Camera-type eye (tissue), 1 donor: ENCODE results near the gene P2RX6. TPM values are rescaled to one million over a fixed set of nuclear protein-coding genes. Genes with fewer than 3 reads are reported as not detected.

ENCODE experiments used
- total RNA-seq: library from RNA; depleted of rRNA; stranded (reverse); fragments of >200 nt; gene quantifications from one replicate; pipeline ENCODE4 v1.2.3, GENCODE V29; 2014

Gene P2RX6
- total RNA-seq = 2.2 TPM

DNA sequence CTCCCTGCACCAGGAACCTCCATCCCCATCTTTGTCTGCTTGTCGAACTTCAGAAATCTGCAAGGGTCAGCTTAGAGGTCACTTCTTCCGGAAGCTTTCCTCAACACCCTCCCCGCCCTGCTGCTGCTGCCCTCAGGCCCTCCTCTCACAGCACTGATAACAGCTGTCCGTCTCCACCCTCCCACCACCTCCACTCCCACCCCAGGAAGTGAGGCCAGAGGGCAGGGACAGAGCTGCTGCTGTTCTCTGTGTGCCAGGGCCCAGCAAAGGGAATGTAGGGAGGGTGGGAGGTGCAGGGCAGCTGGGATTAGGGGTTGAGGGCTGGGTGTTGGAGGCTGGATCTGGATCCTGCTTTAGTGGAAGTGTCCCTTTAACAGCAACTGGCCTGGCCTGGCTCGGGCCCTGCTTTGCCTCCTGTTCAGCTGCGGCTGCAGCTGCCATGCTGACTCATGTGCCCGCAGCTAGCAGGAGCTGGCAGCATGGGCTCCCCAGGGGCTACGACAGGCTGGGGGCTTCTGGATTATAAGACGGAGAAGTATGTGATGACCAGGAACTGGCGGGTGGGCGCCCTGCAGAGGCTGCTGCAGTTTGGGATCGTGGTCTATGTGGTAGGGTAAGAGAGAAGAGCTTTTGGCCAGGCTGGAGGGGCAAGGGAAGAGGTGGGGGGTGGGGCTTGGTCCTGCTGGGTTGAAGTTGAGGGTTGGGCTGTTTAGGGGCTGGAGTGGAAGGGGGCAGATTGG, at the start of gene P2RX6:
P2RX6 (plus strand) TSS at position 440 of the 740 bp plus-strand sequence; CDS start at position 450, 10 bp downstream.

DNA sequence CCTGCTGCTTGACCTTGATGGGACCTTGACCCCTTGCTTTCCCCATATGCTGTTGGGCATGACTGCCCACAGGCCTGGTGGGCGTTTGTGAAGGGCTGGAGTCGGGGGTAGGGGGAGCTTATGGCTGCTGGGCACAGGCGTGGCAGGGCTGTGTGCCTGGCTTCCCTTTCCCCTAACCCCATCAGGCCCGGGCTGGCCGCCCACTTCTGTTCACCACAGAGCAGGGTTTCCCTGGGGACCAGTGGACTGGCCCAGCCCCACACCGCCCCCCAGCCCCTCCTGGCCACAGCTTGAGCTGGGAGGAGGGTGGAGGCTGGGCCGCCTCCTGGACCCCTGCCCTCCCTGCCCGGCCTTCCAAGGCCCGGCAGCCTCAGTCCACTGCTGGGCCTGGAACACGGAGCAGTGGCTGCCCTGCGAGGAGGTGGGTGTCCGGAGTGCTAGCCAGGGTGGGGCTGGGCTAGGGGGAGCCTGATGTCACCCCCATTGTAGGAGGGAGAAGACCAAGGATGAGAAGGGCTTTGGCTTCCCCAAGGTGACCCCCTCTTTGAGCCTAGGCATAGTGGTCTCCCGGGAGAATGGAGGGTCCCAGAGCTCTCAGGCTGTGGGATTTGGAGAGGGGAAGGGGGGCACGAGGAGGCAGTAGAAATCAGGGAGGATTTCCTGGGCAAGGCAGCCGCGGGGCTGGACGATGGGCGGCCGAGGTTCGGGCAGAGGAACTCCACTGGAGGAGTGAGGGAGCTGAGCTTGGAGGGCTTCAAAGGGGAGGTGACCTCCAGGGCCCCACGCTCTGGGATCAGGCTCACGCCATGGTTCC, 47.9 kb upstream of the P2RX6 start, which contains the start of gene AIFM3:
AIFM3 (plus strand) TSS at position 373 of the 814 bp plus-strand sequence. CDS start 690 bp downstream, outside the sequence.

DNA sequence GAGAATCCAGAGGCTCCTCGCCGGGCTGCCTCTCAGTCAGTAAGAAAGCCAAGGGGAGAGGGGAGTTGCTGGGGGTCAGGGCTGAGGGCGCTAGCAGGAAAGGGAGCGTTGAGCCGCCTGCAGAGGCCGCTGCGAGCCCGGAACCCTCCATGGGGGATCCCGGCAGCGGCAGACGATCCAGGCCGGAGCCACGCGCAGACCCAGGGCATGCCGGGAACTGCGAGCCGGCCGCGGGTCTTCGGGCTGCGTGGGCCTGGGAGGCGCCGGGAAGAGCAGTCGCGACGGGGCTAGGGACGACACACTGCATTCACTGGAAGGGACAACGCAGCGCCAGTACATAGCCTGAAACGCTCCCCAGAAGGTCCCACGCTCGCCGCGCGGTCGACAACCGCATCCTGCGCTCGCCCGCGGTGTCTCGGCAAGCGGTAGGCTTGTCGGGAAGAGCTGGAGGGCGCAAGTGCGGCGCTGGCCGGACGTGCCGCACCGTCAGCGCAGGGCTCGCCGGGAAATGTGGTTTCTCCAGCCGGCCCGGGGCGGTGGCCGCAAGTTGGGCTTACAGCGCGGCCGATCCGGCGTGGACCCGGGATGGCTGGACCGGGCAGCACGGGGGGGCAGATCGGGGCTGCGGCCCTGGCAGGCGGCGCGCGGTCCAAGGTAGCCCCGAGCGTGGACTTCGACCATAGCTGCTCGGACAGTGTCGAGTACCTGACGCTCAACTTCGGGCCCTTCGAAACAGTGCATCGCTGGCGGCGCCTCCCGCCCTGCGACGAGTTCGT, 33.0 kb upstream of the P2RX6 start, which contains the start of gene LZTR1:
LZTR1 (plus strand) TSS at position 511 of the 776 bp plus-strand sequence; CDS start at position 586, 75 bp downstream.

DNA sequence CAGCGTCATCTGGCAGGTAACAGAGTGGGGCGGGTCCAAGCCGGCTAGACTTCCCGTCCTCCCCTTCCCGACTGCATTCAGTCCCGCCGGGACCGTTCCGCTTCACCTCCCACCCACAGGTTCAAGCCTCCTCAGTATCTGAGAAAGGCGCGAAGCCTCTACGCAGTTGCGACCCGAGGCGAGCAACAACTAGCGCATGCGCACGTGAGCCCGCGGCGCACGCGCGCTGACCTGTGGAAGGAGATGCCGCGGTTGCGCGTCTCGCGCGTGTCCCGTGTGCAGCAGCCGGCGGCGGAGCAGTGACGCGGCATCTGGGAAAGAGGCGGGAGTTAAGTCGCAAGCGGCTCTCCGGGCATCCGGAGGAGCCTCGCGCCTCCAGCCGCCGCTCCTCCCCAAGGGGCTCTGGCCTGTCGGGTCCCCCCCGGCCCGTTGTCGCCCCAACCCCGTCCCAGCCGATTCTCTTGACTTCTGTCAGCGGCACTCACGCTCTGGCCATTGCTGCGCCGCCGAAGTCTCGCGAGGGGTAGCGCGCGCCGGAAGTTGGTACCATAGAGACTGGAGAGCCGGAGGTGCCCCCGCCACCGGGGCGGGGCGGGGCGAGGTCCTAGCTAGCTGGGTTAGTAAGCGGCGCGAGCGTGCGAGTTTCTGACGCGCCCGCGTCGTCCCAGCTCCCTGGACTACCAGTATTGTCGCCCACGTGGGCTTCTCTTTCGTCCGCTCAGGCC, 13.2 kb upstream of the P2RX6 start, which contains the start of gene THAP7:
THAP7 (minus strand) TSS at position 518 of the 725 bp plus-strand sequence; CDS start at position 311, 207 bp downstream.

DNA sequence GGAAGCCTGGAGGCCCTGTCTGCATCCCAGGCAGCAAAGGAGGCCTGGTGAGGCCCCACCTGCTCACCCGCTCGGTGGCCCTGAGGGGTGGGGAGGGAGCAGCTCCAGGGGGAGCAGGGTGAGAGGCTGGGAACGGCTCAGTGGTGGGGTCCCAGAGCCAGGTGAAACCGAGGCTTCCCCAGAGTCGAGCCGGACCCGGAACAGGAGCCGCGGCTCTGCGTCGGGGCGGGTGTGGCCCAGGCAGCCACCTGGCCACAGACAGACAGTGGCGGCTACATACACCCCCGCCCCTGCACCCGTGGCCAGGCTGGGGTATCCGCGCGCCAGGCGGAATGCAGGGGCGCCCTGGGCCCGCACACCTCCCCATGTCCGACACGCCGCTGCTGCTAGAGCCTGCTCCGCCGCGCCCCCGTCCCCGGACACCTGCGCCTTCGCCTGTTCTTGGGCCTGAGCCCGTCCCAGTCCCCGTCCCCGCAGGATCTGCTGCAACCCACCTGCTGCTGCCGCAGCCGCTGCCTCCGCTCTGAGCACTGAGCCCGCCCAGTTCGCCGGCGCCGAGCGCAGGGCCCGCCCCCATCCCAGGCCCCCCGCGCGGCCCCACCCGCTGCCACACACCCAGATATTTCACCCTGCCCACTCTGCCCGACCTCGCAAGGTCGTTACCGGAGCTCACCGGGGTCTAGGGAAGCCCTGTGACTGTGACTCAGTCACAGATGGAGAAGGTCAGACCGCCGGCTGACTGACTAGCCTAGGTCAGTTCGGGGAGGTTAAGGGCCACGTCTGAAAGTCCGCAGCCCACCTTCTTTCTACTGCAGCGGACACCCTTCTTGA, 17.3 kb downstream of the P2RX6 start, which contains the start of gene SLC7A4:
SLC7A4 (minus strand) TSS at position 525 of the 831 bp plus-strand sequence. CDS start 749 bp downstream, outside the sequence.

DNA sequence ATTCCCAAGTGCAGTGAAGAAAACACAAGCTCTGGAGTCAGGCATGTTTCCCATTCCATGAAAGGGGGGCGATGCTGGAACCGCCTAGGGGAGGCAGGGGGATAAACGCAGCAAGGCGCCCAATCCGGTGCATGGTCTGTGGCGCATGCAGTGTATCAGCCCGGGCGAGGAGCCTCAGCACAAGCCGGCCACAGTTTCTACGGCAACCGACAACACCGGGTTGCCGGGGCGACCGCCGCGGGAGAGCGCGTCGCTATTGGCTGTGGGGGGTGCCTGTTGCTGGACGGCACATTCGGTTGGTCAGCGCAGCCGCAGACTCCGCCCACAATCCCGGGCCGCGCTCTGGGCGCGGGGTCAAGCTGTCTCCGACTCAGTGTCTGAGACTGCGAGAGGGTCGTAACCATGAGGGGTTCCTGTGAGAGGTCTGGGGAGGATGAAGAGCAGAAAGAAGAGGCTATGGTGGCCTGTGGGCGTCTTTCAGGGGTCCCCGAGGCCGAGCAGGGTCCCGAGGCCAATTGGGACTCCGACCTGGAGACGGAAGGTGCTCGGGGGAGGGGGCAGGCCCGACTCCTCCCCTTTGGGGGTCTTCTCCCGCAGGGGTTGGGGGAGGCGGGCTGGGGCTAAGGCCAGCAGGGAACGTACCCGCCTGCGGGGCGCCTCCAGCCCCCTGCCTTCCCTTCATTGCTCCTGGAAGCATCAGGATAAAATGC, 30.8 kb downstream of the P2RX6 start, which contains the start of gene LRRC74B:
LRRC74B (plus strand) TSS at position 362 of the 710 bp plus-strand sequence; CDS start at position 403, 41 bp downstream.

Other genes starting within 250 kb of the P2RX6 start
- 0.38 TPM for gene SERPIND1, start 241.1 kb upstream of the P2RX6 start, total RNA-seq
- gene PI4KA, start 156.4 kb upstream of the P2RX6 start, total RNA-seq = 84.9 TPM
- 12.3 TPM for gene SNAP29, start 156.2 kb upstream of the P2RX6 start, total RNA-seq
- 79.8 TPM for gene CRKL, start 97.8 kb upstream of the P2RX6 start, total RNA-seq
- 26.3 TPM for gene AIFM3, start 47.9 kb upstream of the P2RX6 start, total RNA-seq
- gene LZTR1, start 32.9 kb upstream of the P2RX6 start, total RNA-seq = 71.3 TPM
- gene THAP7, start 13.0 kb upstream of the P2RX6 start, total RNA-seq = 31.4 TPM
- 0.27 TPM for gene SLC7A4, start 17.4 kb downstream of the P2RX6 start, total RNA-seq
- not detected for gene LRRC74B, start 30.8 kb downstream of the P2RX6 start, total RNA-seq